ENCODE measurements around the gene TMEM108.

TMEM108 gene

GRCh38 chr3:133394561-133395311, 356.5 kb downstream of the TMEM108 start:
- DNase-seq, result no peak

DNA sequence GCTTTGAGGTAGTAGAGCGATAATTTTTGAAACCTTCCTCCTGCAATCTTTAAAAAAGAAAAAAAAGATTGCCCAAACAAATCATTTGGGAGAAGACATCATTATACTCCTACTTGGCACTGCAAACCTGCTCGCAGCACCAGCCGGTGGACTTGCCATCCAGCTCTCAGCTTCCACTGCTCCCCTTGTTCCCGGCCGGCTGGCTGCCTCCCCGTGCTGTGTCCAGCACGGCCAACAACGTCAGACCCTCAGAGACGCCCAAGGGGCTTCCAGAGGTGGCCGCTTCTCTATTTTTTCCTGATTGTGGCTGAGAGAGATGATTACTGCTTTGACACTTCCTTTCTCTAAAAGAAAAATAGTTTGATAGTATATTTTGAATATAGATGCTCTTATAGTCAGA, 358.7 kb downstream of the TMEM108 start:
- DNase-seq, result no peak

- no peak for DNase-seq
These were observed 361.9 kb downstream of the TMEM108 start, which contains the start of gene BFSP2 for GRCh38 chr3:133400006-133400515. Gene BFSP2, plus strand, starts transcription at chr3:133400056. Its CDS starts 28 bp downstream, at chr3:133400084.

DNA sequence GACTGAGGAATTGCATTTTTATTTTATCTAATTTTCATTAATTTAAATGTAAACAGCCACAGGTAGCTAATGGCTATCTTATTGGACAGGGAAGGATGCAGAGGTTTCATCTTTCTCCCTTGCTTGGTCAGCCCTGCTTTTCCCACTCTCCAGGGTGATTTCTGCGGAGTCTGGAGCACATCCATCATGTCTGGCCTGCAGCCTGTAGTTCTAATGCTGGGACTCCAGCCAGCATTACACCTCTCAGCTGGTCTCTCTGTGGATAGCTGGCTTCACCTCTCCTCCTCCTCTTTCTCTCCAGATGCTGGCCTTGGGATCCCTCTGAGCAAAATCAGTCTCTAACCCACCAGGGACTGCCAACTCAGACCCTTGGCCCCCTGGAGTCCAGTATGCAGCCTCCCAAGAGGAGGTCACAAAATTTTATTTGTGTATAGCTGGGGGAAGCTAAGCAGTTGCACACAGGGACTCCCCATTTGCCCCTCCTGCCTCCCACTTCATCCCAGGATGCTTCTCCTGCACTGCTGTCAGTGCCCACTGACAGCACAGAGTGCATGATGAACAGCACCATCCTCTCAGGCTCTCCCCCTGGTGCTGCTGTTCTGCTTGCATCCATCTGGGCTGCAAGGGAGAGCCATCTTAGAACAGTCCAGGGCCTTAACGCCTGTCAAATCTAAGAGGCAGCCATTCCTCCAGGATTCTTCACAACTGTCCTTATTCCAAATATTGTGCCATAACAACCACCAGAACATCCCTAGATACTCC, 363.4 kb downstream of the TMEM108 start:
- DNase-seq, result no peak

DNA sequence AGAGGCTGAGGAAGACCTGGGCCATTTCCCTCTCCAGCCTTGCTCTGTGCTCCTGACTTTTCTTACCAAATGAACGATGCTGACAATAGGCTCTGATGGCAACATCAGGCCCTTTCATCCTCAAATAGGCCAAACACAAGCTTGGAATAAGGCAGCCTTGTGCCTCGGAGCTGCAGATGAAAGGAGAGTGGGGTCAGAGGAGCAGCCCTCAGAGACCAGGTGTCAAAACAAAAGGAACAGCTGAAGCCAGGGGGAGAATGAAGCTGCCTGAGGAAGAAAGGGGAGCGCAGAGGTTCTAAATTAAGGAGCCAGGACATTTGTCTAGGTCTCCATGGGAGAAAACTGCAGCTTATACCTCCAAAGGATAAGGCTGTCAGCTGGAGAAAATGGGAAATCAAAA, 366.7 kb downstream of the TMEM108 start:
- no peak for DNase-seq

DNA sequence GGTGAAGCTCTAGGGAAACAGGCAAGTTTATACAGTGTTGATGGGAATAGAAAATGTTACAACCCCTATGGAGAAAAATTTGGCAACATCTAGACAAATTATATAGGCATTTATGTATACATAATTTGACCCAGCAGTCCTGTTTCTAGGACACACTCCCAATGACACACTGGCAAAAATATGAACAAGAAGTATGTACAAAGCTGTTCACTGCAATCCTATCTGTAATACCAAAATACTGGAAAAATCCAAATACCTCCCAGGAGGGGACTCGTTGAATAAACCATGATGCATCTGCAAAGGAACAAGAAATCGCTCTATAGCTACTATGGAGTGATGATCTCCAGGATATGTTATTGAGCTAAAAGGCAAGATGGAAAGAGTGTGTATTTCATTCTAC, 370.2 kb downstream of the TMEM108 start:
- DNase-seq, result no peak

DNA sequence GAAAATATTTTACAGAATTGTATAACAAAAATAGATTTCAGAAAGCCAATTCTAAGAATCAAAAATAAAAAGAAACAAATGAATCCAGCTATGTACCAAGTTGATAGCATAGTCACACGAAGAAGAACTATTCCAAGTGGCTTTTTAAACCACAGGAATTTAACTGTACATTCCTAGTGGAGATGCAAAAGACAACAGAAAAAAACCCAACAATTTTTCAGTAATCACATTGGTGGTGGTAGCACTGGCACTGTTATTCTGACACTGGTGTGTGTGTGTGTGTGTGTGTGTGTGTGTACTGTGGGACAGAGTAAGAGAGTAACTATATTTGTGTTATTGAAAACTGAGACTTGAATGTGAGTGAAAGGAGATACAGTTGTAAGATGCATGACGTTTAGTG, 370.8 kb downstream of the TMEM108 start:
- no peak for DNase-seq

DNA sequence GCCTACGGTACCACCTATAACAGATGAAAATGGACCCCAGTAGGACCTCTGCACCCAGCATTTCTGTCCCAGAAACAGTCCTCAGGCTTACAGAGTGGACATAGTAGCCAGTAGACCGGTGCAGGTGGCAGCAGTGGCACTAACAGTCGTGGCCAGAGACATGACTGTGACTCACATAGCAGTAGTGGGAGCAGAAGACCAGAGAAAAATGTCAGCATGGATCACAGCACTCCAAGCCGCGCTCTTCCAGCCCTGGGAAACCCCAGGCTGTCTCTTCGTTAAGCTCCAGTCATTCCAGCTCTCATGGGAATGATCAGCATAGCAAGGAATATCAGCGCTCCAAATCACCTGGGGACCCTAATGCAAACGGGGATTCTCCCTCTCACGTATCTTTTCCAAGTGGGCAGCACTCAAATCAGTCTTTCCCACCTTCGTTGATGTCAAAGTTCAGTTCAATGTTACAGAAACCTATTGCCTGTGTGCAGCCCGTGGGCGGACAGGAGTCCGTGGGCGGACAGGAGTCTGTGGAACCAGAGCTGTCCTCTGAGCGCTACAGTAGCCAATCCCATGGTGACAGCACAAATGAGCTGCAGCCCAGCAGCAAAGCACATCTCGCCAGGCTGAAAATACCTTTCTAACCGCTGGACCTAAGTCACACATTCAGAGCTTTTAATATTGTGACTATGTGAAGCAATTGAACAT, 372.2 kb downstream of the TMEM108 start:
- DNase-seq, result no peak

DNA sequence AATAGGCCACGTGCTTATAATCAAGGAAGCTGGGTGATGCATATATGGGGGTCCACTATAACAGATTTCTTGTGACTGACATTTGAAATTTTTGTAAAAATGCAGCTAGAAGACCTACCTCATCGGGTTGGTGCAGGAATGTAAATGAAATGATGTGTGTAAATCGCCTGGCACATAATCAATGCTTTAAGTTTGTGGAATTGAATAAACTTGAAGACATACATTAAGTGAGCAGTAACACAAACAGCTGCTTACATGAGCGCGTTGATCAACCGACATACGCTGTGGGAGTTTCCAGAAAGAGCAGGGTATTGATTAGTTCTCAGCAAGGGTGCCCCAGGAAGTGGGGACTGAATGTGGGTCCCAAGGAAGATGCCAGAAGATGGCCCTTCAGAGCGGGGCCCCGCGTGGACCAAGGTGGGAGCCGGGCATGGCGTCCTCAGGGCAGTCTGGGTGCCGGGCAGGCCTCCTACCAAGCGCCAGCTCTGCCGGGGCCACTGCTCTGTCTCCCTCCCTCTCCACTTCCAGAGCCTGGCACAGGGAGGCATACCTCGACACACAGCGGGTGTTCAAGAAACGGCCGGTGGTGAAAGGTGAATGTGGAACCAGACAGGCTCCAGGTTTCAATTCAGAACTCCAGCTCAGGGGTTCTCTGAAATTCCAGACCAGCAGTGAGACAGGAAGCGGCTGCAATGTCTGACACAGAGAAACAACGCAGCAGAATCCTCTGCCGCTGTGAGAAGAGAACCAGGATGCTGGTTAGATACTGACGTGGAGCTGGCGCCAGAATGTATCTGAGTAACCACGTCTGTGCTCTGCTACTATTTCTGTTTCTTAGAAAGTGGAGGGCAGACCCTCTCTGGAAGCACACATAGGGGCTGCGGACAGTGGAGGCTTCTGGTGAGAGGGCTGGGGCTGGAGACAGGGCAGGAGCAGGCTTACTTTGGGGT, 374.3 kb downstream of the TMEM108 start:
- no peak for DNase-seq

- peak; percentile 15 for DNase-seq
These were observed 375.2 kb downstream of the TMEM108 start for GRCh38 chr3:133413161-133414020.

GRCh38 chr3:133414021-133414392, 375.8 kb downstream of the TMEM108 start:
- DNase-seq, result no peak

- no peak for DNase-seq
These were observed 380.2 kb downstream of the TMEM108 start for GRCh38 chr3:133418361-133418760.

GRCh38 chr3:133419151-133419909, 381.1 kb downstream of the TMEM108 start:
- DNase-seq, result no peak

DNA sequence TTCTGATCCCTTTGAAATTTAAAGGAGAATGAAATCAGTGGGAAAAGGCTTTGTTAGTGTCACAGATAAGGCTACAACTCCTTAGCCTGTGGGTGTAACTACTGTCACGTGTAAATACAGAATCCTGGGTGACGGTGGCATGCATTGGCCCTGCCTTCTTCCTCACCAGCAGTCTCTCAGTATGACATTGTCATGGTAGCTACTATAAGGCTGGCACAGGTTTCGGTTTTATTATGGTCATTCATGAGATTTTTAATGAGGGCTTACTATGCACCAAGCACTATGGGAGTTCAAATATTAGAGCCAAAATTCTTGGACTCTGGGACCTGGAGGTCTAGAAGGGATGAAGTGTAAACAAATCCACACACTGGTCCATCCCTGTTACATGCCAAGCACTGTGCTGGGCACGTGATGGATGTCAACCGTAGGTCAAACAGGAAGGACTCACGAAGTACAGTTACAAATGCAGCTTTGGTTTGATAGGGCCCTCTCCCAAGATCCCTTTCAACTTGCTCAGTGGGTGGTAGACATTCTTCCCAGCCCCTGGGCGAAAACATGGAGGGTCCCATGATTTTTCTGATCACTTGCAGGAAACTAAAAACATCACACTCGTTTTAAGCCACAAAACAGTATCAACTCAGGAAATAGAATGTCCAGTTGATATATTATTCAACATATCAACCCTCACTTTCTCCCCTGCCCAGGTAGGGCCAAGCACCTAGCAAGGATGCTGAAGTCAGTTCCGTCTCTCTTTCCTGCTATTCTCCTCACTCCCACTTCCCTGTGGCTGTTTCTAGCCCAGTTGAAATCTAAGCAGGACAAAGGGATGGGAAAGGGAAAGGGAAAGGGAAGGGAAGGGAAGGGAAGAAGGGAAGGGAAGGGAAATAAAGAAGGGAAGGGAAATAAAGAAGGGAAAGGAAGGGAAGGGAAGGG, 387.0 kb downstream of the TMEM108 start:
- DNase-seq, result no peak

- DNase-seq, result no peak
These were observed 387.7 kb downstream of the TMEM108 start for GRCh38 chr3:133425898-133426297.

GRCh38 chr3:133426721-133427120, 388.5 kb downstream of the TMEM108 start:
- no peak for DNase-seq

GRCh38 chr3:133428552-133428951, 390.4 kb downstream of the TMEM108 start:
- no peak for DNase-seq

GRCh38 chr3:133429063-133429462, 390.9 kb downstream of the TMEM108 start:
- DNase-seq, result no peak

- no peak for DNase-seq
These were observed 401.4 kb downstream of the TMEM108 start for GRCh38 chr3:133439563-133439962.
